ENCODE results near the gene RNF40.

DNA sequence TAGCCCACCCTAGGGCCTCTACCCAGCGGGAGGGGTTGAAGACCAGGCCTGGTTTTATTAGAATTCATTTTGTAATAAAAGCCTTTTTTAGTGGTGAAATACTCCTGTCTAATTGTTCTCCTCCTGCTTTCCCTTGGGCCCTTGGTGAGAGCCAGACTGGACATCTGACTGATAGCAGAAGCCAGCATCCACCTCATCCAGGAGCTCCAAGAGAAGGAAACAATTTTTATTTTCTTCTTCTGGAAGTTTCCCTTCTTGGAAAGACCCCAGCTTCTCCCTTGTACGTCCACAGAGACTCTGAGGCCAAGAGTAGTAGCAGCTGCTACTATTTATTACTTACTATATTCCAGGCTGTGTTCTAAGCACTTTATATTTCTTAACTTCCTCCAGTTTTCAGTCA, 17.9 kb upstream of the RNF40 start:
- TF ChIP-seq, protein P1, sequence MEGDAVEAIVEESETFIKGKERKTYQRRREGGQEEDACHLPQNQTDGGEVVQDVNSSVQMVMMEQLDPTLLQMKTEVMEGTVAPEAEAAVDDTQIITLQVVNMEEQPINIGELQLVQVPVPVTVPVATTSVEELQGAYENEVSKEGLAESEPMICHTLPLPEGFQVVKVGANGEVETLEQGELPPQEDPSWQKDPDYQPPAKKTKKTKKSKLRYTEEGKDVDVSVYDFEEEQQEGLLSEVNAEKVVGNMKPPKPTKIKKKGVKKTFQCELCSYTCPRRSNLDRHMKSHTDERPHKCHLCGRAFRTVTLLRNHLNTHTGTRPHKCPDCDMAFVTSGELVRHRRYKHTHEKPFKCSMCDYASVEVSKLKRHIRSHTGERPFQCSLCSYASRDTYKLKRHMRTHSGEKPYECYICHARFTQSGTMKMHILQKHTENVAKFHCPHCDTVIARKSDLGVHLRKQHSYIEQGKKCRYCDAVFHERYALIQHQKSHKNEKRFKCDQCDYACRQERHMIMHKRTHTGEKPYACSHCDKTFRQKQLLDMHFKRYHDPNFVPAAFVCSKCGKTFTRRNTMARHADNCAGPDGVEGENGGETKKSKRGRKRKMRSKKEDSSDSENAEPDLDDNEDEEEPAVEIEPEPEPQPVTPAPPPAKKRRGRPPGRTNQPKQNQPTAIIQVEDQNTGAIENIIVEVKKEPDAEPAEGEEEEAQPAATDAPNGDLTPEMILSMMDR (conservative IDR thresholded peaks at IDR 0.05; ENCODE audit: low read depth, low read length) = no peak
- no peak for TF ChIP-seq EZH2 (IDR thresholded peaks at IDR 0.05; ENCODE audit: low read length, unreplicated experiment)
